NT2/D1 (cell line): ENCODE data around the gene HIBADH.

Experiments used
- DNase-seq: peaks from one replicate; pipeline ENCODE4 v3.0.0-alpha.2; 2011; ENCODE audit warnings: low read depth, low spot score
- H3K27me3 ChIP-seq: 2 replicates; pipeline ENCODE4 v1.6.0; 2011; ENCODE audit warnings: mild to moderate bottlenecking; ENCODE audit not compliant: insufficient read length, insufficient read depth
- H3K36me3 ChIP-seq: 2 replicates; pipeline ENCODE4 v1.6.1; 2011; ENCODE audit warnings: mild to moderate bottlenecking, low read length, mixed read lengths; ENCODE audit not compliant: insufficient read depth, insufficient read length
- H3K4me1 ChIP-seq: 2 replicates; pipeline ENCODE4 v1.5.1; 2011; ENCODE audit not compliant: insufficient read depth, insufficient read length
- H3K4me3 ChIP-seq: 2 replicates; pipeline ENCODE4 v1.5.1; 2011; ENCODE audit warnings: low read depth; ENCODE audit not compliant: insufficient read length
- H3K9ac ChIP-seq: 2 replicates; pipeline ENCODE4 v1.6.0; 2011; ENCODE audit warnings: low read depth; ENCODE audit not compliant: insufficient read length
- H3K9me3 ChIP-seq: 2 replicates; pipeline ENCODE4 v1.5.1; 2011; ENCODE audit warnings: mild to moderate bottlenecking, low read length; ENCODE audit not compliant: insufficient read depth
- SUZ12 ChIP-seq: IDR thresholded peaks from 2 replicates; pipeline ENCODE4 v1.6.1; 2011; ENCODE audit not compliant: insufficient read length, insufficient read depth; ENCODE audit errors: extremely low read depth
- YY1 ChIP-seq: IDR thresholded peaks from 2 replicates; pipeline ENCODE4 v1.6.1; 2011; ENCODE audit not compliant: insufficient read length, insufficient read depth
- ZNF274 ChIP-seq: IDR thresholded peaks from 2 replicates; pipeline ENCODE4 v1.6.1; 2011; ENCODE audit warnings: mild to moderate bottlenecking, low read depth, low read length

Gene HIBADH

GRCh38 chr7:27523321-27523720, 139.4 kb downstream of the HIBADH start:
- Histone ChIP-seq H3K9ac (no peak overlapping the region), H3K9me3 (peaks cover 10% of the 10 kb centered on the region; the same call in 1 of the 2 replicates), H3K36me3 (peaks cover 8% of the 10 kb centered on the region), H3K4me3 (no peak overlapping the region), H3K4me1 (no peaks in the 10 kb centered on the region), H3K27me3 (peaks cover 34% of the 10 kb centered on the region)
- no peak for DNase-seq
- TF ChIP-seq ZNF274 (no peak), YY1 (no peak)

DNA sequence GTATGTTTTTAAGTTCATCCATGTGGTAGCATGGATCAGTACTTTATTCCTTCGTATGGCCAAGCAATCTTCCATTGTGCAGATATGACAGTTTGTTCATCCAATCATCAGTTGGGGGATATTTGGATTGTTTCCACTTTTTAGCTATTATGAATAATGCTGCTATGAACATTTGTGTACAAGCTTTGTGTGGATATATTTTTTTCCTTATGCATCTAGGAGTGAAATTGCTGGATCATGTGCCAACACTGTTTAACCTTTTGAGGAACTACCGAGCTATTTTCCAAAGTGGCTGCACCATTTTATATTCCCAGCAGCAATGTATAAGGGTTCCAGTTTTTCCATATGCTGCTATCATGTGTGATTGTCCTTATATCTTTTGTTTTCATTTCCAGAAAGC, 140.1 kb downstream of the HIBADH start:
- Histone ChIP-seq H3K27me3 (peaks cover 41% of the 10 kb centered on the region), H3K4me1 (no peaks in the 10 kb centered on the region), H3K9ac (no peak overlapping the region), H3K9me3 (peaks cover 10% of the 10 kb centered on the region; the same call in 1 of the 2 replicates), H3K4me3 (no peak overlapping the region), H3K36me3 (peaks cover 8% of the 10 kb centered on the region)
- DNase-seq = no peak
- TF ChIP-seq ZNF274 (no peak), YY1 (no peak), SUZ12 (no peak)

DNA sequence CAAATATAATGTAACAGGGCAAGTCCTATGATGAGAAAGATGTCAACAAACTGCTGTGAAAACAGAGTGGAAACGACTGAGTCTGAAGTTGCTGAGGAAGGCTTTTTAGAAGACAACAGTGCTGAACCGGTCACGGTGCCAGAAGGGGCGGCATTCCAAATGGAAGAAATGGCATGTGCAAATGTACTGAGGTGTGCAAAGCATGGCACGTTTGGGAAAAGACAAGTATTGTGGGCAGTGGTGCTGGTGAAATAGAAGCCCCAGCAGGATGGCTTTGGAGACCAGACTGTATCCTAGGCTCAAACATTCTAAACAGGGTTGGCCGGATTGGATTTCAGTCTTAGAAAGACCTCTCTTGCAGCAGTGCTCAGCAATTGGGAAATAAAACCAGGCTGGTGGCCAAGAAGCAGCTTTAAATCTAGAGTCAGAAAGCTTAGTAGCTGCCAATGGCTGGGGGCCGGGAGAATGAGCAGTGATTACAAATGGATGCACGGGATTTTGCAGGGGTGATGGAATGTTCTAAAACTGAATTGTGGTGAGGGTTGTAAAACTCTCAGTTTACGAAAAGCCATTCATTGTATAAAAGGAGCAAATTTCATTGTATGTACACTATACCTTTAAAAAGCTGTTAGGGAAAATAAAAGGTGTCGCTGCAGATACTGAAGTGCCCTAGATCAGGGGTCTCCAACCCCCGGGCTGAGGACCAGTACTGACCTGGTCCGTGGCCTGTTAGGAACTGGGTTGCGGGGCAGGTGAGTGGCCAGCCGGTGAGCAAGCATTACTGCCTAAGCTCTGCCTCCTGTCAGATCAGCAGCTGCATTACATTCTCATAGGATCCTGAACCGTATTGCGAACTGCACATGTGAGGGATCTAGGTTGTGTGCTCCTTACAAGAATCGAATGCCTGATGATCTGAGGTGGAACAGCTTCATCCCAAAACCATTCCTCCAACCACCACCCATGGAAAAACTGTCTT, 141.6 kb downstream of the HIBADH start:
- H3K9ac ChIP-seq = no peak overlapping the region
- H3K36me3 ChIP-seq = peaks cover 7% of the 10 kb centered on the region
- H3K9me3 ChIP-seq = peaks cover 10% of the 10 kb centered on the region; the same call in 1 of the 2 replicates
- no peaks in the 10 kb centered on the region for H3K4me1 ChIP-seq
- no peak overlapping the region for H3K4me3 ChIP-seq
- TF ChIP-seq YY1 = no peak
- TF ChIP-seq ZNF274 = no peak
- no peak for TF ChIP-seq SUZ12
- H3K27me3 ChIP-seq = peaks cover 42% of the 10 kb centered on the region
- DNase-seq = no peak

DNA sequence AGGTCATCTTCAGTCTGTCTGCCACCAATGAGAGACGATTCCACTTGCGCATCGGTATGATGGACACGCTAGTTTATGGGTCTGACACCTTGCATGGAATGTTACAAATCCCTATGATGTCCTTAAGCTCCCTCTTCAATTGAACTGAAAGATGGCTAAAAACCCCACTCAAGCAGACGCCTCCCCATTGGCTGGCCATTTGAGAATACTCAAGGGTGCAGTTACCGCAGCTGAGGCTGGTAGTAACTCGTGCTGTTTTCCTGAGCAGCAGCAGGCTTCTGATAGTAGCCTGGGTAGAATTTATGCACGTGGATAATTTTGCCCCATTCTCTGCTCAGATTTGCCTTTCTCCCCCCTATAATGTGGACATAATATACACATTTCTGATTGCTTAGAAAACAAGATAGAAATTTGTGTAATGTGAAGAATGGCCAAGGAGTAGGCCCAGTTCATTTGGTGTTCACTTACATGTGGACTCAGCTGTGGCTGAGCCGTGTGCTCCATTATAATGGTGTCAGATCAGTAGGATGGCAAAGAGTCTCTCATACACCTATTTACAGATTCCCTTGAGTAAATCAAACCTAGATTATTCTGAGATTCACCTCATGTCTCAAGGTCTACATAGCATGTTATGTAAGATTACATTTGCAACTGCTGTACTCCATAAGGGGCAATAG, 142.8 kb downstream of the HIBADH start:
- no peak for TF ChIP-seq YY1
- no peak for TF ChIP-seq SUZ12
- no peak for TF ChIP-seq ZNF274
- no peak overlapping the region for H3K9ac ChIP-seq
- peaks cover 9% of the 10 kb centered on the region; the same call in 1 of the 2 replicates for H3K9me3 ChIP-seq
- H3K4me3 ChIP-seq = no peak overlapping the region
- no peak for DNase-seq
- no peaks in the 10 kb centered on the region for H3K4me1 ChIP-seq
- no peaks in the 10 kb centered on the region for H3K36me3 ChIP-seq
- peaks cover 43% of the 10 kb centered on the region for H3K27me3 ChIP-seq

DNA sequence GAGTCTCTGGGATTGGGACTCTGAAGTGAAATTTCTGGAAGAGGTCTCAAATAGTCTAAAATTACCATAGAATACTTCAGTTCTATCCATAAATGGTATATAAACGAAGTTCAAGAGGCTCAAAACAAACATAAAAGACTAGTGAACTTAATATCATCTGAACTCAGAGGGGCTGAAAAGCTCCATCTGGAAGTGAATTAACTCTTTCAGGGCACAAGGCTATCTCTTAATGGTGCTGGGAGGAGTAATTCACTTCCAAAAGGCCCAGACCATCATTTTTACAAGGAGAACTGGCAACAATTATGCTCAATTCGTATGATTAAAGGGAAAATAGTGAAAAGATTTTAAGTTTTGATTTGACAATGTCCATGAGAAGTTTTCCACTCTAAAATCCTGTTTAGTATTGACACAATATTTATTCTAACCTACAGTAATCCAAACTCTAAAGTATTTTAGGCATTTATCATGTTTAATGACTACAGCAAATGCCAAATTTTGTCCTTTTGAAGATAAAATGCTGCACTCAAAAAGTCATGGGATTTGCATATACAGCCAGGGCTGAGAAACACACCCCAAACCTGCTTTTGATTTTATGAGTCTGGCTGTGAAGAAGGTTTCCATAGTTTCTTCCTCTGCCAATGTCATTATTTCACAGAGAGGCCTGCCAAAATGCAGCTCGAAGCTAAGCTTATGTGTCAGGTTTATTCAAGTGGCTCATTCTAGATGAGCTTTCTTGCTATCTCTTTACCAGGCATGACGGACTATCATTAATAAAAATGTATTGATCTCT, 143.9 kb downstream of the HIBADH start:
- Histone ChIP-seq H3K27me3 (peaks cover 54% of the 10 kb centered on the region), H3K4me3 (no peak overlapping the region), H3K9me3 (no peaks in the 10 kb centered on the region)

DNA sequence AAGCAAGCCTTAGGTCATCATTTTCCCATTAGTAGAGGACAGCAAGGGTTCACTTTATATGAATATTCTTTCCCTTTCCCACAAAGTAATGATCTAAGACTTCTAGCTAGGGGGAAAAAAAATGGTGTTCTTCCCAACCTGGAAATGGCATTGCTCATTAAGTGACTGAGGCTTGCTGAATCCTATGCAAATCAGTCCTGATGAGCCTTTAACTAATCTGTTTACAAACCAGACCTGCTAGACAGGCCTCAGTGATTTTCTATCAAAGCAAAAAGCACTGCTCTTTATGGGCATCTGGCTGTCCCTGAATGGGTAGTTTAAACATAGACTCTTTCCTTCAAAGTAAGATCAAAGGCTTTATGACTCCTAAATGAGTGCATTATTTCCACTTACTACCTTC, 146.3 kb downstream of the HIBADH start:
- Histone ChIP-seq H3K9me3 (no peaks in the 10 kb centered on the region), H3K4me3 (no peak overlapping the region), H3K36me3 (no peaks in the 10 kb centered on the region), H3K4me1 (no peaks in the 10 kb centered on the region), H3K27me3 (peaks cover 59% of the 10 kb centered on the region), H3K9ac (no peak overlapping the region)
- peak; percentile 58 for DNase-seq
- TF ChIP-seq YY1 = no peak
- no peak for TF ChIP-seq ZNF274
- TF ChIP-seq SUZ12 = no peak

More for the DNA sequence above, 143.9 kb downstream of the HIBADH start:
- TF ChIP-seq ZNF274 = no peak
- TF ChIP-seq SUZ12 = no peak
- no peak for TF ChIP-seq YY1
- no peak for DNase-seq
- no peak overlapping the region for H3K9ac ChIP-seq
- no peaks in the 10 kb centered on the region for H3K4me1 ChIP-seq
- H3K36me3 ChIP-seq = no peaks in the 10 kb centered on the region

- Histone ChIP-seq H3K27me3 (peaks cover 56% of the 10 kb centered on the region), H3K9ac (no peak overlapping the region), H3K9me3 (no peaks in the 10 kb centered on the region), H3K4me3 (no peak overlapping the region), H3K4me1 (no peaks in the 10 kb centered on the region), H3K36me3 (no peaks in the 10 kb centered on the region)
- TF ChIP-seq SUZ12 (no peak), ZNF274 (no peak), YY1 (no peak)
- DNase-seq = peak; percentile 83
These were observed 146.8 kb downstream of the HIBADH start for GRCh38 chr7:27515933-27516332.
